Muscle layer of duodenum (tissue), 2 donors: ENCODE results near the gene PDK1.
"Not testable (repeated sequence)": the region's sequence is repeated elsewhere in the genome, so short reads cannot be mapped to it uniquely, and the experiment has no call there.

ENCODE experiments used
- H3K27ac ChIP-seq: one replicate; pipeline ENCODE4 v1.7.0; 2013; ENCODE audit warnings: mild to moderate bottlenecking, low read length
- H3K27me3 ChIP-seq: one replicate; pipeline ENCODE4 v1.7.0; 2013; ENCODE audit warnings: low read depth, mild to moderate bottlenecking, control low read depth, low read length
- H3K36me3 ChIP-seq, 2 donors: one replicate each; pipeline ENCODE4 v1.7.0; 2013; ENCODE audit warnings: low read length in 2 of 2, control low read depth in 1 of 2, mild to moderate bottlenecking in 1 of 2; ENCODE audit not compliant: insufficient read depth in 2 of 2, control insufficient read depth in 1 of 2
- H3K4me1 ChIP-seq, 2 donors: one replicate each; pipeline ENCODE4 v1.7.0; 2013; ENCODE audit warnings: low read length in 2 of 2, mild to moderate bottlenecking in 2 of 2, control low read depth in 1 of 2, moderate library complexity in 1 of 2; ENCODE audit not compliant: insufficient read depth in 2 of 2, control insufficient read depth in 1 of 2
- H3K4me3 ChIP-seq, 2 donors: one replicate each; pipeline ENCODE4 v1.7.0; 2013; ENCODE audit warnings: low read length in 2 of 2, low read depth in 1 of 2, mild to moderate bottlenecking in 1 of 2
- H3K9me3 ChIP-seq, 2 donors: one replicate each; pipeline ENCODE4 v1.7.0; 2013; ENCODE audit warnings: low read length in 2 of 2, control low read depth in 1 of 2, mild to moderate bottlenecking in 1 of 2; ENCODE audit not compliant: control insufficient read depth in 1 of 2
- donor health status: healthy.

PDK1 gene

DNA sequence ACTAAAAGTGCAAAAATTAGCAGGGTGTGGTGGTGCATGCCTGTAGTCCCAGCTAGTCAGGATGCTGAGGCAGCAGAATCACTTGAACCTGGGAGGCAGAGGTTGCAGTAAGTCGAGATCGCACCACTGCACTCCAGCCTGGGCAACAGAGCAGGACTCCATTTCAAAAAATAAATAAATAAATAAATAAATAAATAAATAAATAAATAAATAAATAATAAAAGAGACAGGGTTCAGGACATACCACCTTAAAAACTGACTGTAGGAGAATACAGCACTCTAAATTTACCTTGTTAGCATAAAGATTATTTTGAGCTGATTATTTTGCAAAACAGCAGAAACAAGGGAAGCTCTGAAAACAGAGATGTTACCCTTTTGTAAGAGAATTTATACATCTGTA, 23.4 kb upstream of the PDK1 start:
- not testable (repeated sequence) for H3K27me3 ChIP-seq, H3K4me3 ChIP-seq, H3K4me1 ChIP-seq, H3K9me3 ChIP-seq, H3K36me3 ChIP-seq, H3K27ac ChIP-seq

- H3K36me3 ChIP-seq = no peaks in the 10 kb centered on the region
- H3K4me3 ChIP-seq = no peak overlapping the region
- H3K27me3 ChIP-seq = no peaks in the 10 kb centered on the region
- peaks cover 0 to 4% of the 10 kb centered on the region in 2 donors for H3K9me3 ChIP-seq
- H3K4me1 ChIP-seq = no peaks in the 10 kb centered on the region
- H3K27ac ChIP-seq = no peak overlapping the region
Observed at GRCh38 chr2:172533687-172534086, 22.2 kb upstream of the PDK1 start.

GRCh38 chr2:172535119-172535518, 20.8 kb upstream of the PDK1 start:
- peaks cover 0 to 4% of the 10 kb centered on the region in 2 donors for H3K9me3 ChIP-seq
- no peaks in the 10 kb centered on the region for H3K4me1 ChIP-seq
- H3K4me3 ChIP-seq = no peak overlapping the region
- no peaks in the 10 kb centered on the region for H3K36me3 ChIP-seq
- no peak overlapping the region for H3K27ac ChIP-seq
- H3K27me3 ChIP-seq = no peaks in the 10 kb centered on the region

DNA sequence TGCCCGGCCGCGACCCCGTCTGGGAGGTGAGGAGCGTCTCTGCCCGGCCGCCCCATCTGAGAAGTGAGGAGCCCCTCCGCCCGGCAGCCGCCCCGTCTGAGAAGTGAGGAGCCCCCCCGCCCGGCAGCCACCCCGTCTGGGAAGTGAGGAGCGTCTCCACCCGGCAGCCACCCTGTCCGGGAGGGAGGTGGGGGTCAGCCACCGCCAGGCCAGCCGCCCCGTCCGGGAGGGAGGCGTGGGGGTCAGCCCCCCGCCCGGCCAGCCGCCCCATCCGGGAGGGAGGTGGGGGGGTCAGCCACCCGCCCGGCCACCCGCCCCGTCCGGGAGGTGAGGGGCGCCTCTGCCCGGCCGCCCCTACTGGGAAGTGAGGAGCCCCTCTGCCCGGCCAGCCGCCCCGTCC, 18.0 kb upstream of the PDK1 start:
- not testable (repeated sequence) for H3K27ac ChIP-seq, H3K4me1 ChIP-seq, H3K9me3 ChIP-seq, H3K27me3 ChIP-seq, H3K4me3 ChIP-seq, H3K36me3 ChIP-seq

- H3K27me3 ChIP-seq = no peaks in the 10 kb centered on the region
- no peaks in the 10 kb centered on the region for H3K36me3 ChIP-seq
- H3K4me1 ChIP-seq = no peaks in the 10 kb centered on the region
- H3K27ac ChIP-seq = no peak overlapping the region
- H3K4me3 ChIP-seq = no peak overlapping the region
- no peaks in the 10 kb centered on the region for H3K9me3 ChIP-seq
Observed at GRCh38 chr2:172539767-172540166, 16.1 kb upstream of the PDK1 start.

- Histone ChIP-seq H3K36me3 (no peaks in the 10 kb centered on the region), H3K4me3 (no peak overlapping the region)
Observed at GRCh38 chr2:172540421-172540820, 15.5 kb upstream of the PDK1 start.

GRCh38 chr2:172545408-172546075, 10.3 kb upstream of the PDK1 start:
- Histone ChIP-seq H3K9me3 (no peaks in the 10 kb centered on the region), H3K4me3 (no peak overlapping the region), H3K27me3 (no peaks in the 10 kb centered on the region), H3K36me3 (no peaks in the 10 kb centered on the region), H3K27ac (no peak overlapping the region), H3K4me1 (no peaks in the 10 kb centered on the region)

More at GRCh38 chr2:172540421-172540820, 15.5 kb upstream of the PDK1 start:
- no peaks in the 10 kb centered on the region for H3K4me1 ChIP-seq
- no peaks in the 10 kb centered on the region for H3K9me3 ChIP-seq
- no peaks in the 10 kb centered on the region for H3K27me3 ChIP-seq
- H3K27ac ChIP-seq = no peak overlapping the region

- H3K4me1 ChIP-seq = no peaks in the 10 kb centered on the region
- no peak overlapping the region for H3K4me3 ChIP-seq
- H3K9me3 ChIP-seq = no peaks in the 10 kb centered on the region
- H3K36me3 ChIP-seq = no peaks in the 10 kb centered on the region
- H3K27ac ChIP-seq = no peak overlapping the region
- no peaks in the 10 kb centered on the region for H3K27me3 ChIP-seq
Observed at GRCh38 chr2:172549131-172549530, 6.8 kb upstream of the PDK1 start.

DNA sequence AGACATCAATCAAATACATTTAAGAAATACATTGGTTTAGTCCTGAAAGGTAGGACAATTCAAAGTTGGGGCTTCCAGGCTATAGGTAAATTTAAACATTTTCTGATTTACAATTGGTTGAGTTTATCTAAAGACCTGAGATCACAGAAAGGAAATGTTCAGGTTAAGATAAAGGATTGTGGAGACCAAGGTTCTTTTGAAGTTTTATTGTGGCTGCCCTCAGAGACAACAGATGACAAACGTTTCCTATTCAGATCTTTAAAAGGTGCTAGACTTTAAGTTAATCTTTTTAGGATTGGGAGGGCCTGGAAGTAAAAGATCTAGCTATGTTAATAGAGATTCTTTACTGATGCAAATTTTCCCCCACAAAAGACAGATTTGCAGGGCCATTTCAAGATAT, 6.1 kb upstream of the PDK1 start:
- H3K4me3 ChIP-seq = not testable (repeated sequence)

DNA sequence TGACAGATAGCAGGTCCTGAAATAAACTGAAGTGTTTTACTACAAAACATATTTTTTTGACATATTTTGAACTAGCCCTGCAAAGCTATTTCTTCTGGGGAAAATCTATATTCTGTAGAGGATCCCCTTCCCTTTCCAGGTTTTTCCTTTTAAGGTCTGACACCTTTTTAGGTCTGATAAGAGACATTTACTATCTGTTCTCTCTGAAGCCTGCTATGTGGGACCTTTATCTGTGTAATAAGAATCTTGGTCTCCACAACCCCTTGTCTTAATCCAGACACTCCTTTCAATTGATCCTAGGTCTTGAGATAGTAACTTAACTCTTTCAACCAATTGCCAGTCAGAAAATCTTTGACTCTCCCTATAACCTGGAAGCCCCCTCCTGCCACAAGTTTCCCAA, 5.5 kb upstream of the PDK1 start:
- Histone ChIP-seq H3K36me3 (no peaks in the 10 kb centered on the region), H3K27me3 (no peaks in the 10 kb centered on the region), H3K4me3 (no peak overlapping the region), H3K4me1 (no peaks in the 10 kb centered on the region), H3K9me3 (no peaks in the 10 kb centered on the region), H3K27ac (no peak overlapping the region)

More for the DNA sequence above, 6.1 kb upstream of the PDK1 start:
- not testable (repeated sequence) for H3K27me3 ChIP-seq, H3K4me1 ChIP-seq, H3K9me3 ChIP-seq, H3K36me3 ChIP-seq, H3K27ac ChIP-seq

GRCh38 chr2:172551271-172551670, 4.6 kb upstream of the PDK1 start:
- H3K4me1 ChIP-seq = no peaks in the 10 kb centered on the region
- no peaks in the 10 kb centered on the region for H3K27me3 ChIP-seq
- H3K4me3 ChIP-seq = no peak overlapping the region
- H3K9me3 ChIP-seq = no peaks in the 10 kb centered on the region
- H3K36me3 ChIP-seq = no peaks in the 10 kb centered on the region
- H3K27ac ChIP-seq = no peak overlapping the region

GRCh38 chr2:172552547-172553291, 3.2 kb upstream of the PDK1 start:
- H3K36me3 ChIP-seq = no peaks in the 10 kb centered on the region
- H3K27ac ChIP-seq = no peak overlapping the region
- H3K4me1 ChIP-seq = peaks cover 0 to 10% of the 10 kb centered on the region in 2 donors
- H3K9me3 ChIP-seq = no peaks in the 10 kb centered on the region
- H3K4me3 ChIP-seq = no peak overlapping the region
- no peaks in the 10 kb centered on the region for H3K27me3 ChIP-seq
